HG03108 (cell line): ENCODE results near the gene CXXC4.
A peak's percentile ranks its signal among the peaks of the same experiment; 100 is the strongest.

Experiments
- ATAC-seq: cut with Tn5 transposase; IDR thresholded peaks from one replicate; pipeline ENCODE4 v1.9.1; 2021; ENCODE audit warnings: moderate library complexity; ENCODE audit not compliant: unreplicated experiment

CXXC4 gene

GRCh38 chr4:104494822-104495559 is at the start of gene CXXC4:
Gene CXXC4, minus strand, starts transcription at chr4:104494894. Its CDS starts 3,092 bp downstream, at chr4:104491802.
- no peak for ATAC-seq

- no peak for ATAC-seq
Observed at GRCh38 chr4:104533156-104533555, 38.5 kb upstream of the CXXC4 start.

GRCh38 chr4:104532677-104533076 is 38.0 kb upstream of the CXXC4 start:
- ATAC-seq = no peak

- no peak for ATAC-seq
Observed at GRCh38 chr4:104531390-104531789, 36.7 kb upstream of the CXXC4 start.

GRCh38 chr4:104530426-104530825 is 35.7 kb upstream of the CXXC4 start:
- ATAC-seq = no peak

GRCh38 chr4:104524591-104524990 is 29.9 kb upstream of the CXXC4 start:
- ATAC-seq = no peak

GRCh38 chr4:104524026-104524425 is 29.3 kb upstream of the CXXC4 start:
- ATAC-seq = no peak

- ATAC-seq = peak; percentile 76
Observed at GRCh38 chr4:104519588-104519987, 24.9 kb upstream of the CXXC4 start.

GRCh38 chr4:104516884-104517283 is 22.2 kb upstream of the CXXC4 start:
- ATAC-seq = no peak

GRCh38 chr4:104508224-104508623 is 13.5 kb upstream of the CXXC4 start:
- ATAC-seq = no peak

- ATAC-seq = no peak
Observed at GRCh38 chr4:104507112-104507511, 12.4 kb upstream of the CXXC4 start.

- no peak for ATAC-seq
Observed at GRCh38 chr4:104504536-104504935, 9.8 kb upstream of the CXXC4 start.

- no peak for ATAC-seq
Observed at GRCh38 chr4:104502471-104502870, 7.8 kb upstream of the CXXC4 start.

- no peak for ATAC-seq
Observed at GRCh38 chr4:104501290-104501689, 6.6 kb upstream of the CXXC4 start.

GRCh38 chr4:104500442-104500841 is 5.7 kb upstream of the CXXC4 start:
- ATAC-seq = no peak

- no peak for ATAC-seq
Observed at GRCh38 chr4:104494185-104494584, 509 bp downstream of the CXXC4 start.

- no peak for ATAC-seq
Observed at GRCh38 chr4:104493081-104493831, 1.4 kb downstream of the CXXC4 start.

- ATAC-seq = peak; percentile 22
Observed at GRCh38 chr4:104492183-104492771, 2.4 kb downstream of the CXXC4 start.

GRCh38 chr4:104491481-104492182 is 3.1 kb downstream of the CXXC4 start:
- ATAC-seq = peak; percentile 23

- peak; percentile 29 for ATAC-seq
Observed at GRCh38 chr4:104490770-104491480, 3.8 kb downstream of the CXXC4 start.
